ENCODE measurements around the gene ZNF536. TPM values are rescaled to one million over a fixed set of nuclear protein-coding genes. Genes with fewer than 3 reads are reported as not detected.
A peak's percentile ranks its signal among the peaks of the same experiment; 100 is the strongest.

The ZNF536 gene
- total RNA-seq (2021; ENCODE audit: unreplicated experiment) (0.05 TPM), Bru-seq, nascent RNA (percentile 9 among the genes with signal in this experiment), BruChase-seq, experiment 1, labeled RNA remaining after a 2-hour chase (percentile 9 among the genes with signal in this experiment), BruChase-seq, experiment 2, labeled RNA remaining after a 6-hour chase (percentile 6 among the genes with signal in this experiment)
- not detected for polyA plus RNA-seq (2012; ENCODE audit: insufficient read length)
- long read RNA-seq, result 0 reads

- in situ Hi-C loops (cut with HindIII; ENCODE audit: low pct_unique_long_range_greater_than_20kb, low sequenced_read_pairs), result no loop called here
- Histone ChIP-seq H3K4me3 (ENCODE audit: low read depth in 2 of 2, low read length in 2 of 2) (no peak within 1 kb of the TSS), H3K27ac (ENCODE audit: low read length) (no peak within 1 kb of the TSS), H3K36me3 (ENCODE audit: control insufficient read depth, insufficient read depth, low read length) (no peaks in the 10 kb centered on the region; the same call in 1 of the 2 replicates), H3K27me3 (ENCODE audit: control insufficient read depth, insufficient read depth, low read length) (peaks cover 20% of the 10 kb centered on the region), H3K9me3 (ENCODE audit: control insufficient read depth, insufficient read depth, low read depth, low read length) (no peaks in the 10 kb centered on the region), H3K4me1 (ENCODE audit: control insufficient read depth, insufficient read depth, low read length) (no peaks in the 10 kb centered on the region)
- ChIA-PET CTCF (no interaction called here), POLR2A (no interaction called here)
- no TSS peak for BruUV-seq (replicated peaks)
- intact Hi-C loops (cut with micrococcal nuclease; ENCODE audit: unreplicated experiment), result no loop called here
- DNase-seq (ENCODE audit: low read depth, low spot score) (no peak), ATAC-seq (no peak)
- TF ChIP-seq POLR2AphosphoS5 (IDR thresholded peaks at IDR 0.05; ENCODE audit: low read depth, low read length) (no peak), REST (IDR thresholded peaks at IDR 0.05; ENCODE audit: insufficient read depth in 1 of 2, low read depth in 2 of 2, low read length in 1 of 2) (no peak), CTCF (IDR thresholded peaks at IDR 0.05) (no peak), TCF7L2 (IDR thresholded peaks at IDR 0.05; ENCODE audit: low read depth, low read length) (no peak), SIN3A (IDR thresholded peaks at IDR 0.05; ENCODE audit: borderline replicate concordance, insufficient read depth, low read depth, low read length) (no peak)
These were observed at the start of gene ZNF536 for GRCh38 chr19:30371960-30372824. Gene ZNF536, plus strand, starts transcription at chr19:30372384. Its CDS starts 71,179 bp downstream, at chr19:30443563.

GRCh38 chr19:30322641-30323320 is 49.4 kb upstream of the ZNF536 start:
- no peaks in the 10 kb centered on the region for H3K36me3 ChIP-seq (ENCODE audit: control insufficient read depth, insufficient read depth, low read length)
- ChIA-PET POLR2A (no interaction called here), CTCF (no interaction called here)
- H3K4me3 ChIP-seq (ENCODE audit: low read depth in 2 of 2, low read length in 2 of 2), result no peak overlapping the region
- peaks cover 3% of the 10 kb centered on the region; the same call in 1 of the 2 replicates for H3K27me3 ChIP-seq (ENCODE audit: control insufficient read depth, insufficient read depth, low read length)
- BruUV-seq (replicated peaks), result no TSS peak
- H3K9me3 ChIP-seq (ENCODE audit: control insufficient read depth, insufficient read depth, low read depth, low read length), result no peaks in the 10 kb centered on the region
- H3K27ac ChIP-seq (ENCODE audit: low read length), result no peak overlapping the region
- intact Hi-C loops (cut with micrococcal nuclease; ENCODE audit: unreplicated experiment) (no loop called here), in situ Hi-C loops (cut with HindIII; ENCODE audit: low pct_unique_long_range_greater_than_20kb, low sequenced_read_pairs) (no loop called here)
- DNase-seq (ENCODE audit: low read depth, low spot score) (no peak), ATAC-seq (no peak)
- no peaks in the 10 kb centered on the region for H3K4me1 ChIP-seq (ENCODE audit: control insufficient read depth, insufficient read depth, low read length)
- no peak for TF ChIP-seq SIN3A (IDR thresholded peaks at IDR 0.05; ENCODE audit: borderline replicate concordance, insufficient read depth, low read depth, low read length)
- no peak for TF ChIP-seq CTCF (IDR thresholded peaks at IDR 0.05)
